ENCODE measurements around the gene NDUFB4.

DNA sequence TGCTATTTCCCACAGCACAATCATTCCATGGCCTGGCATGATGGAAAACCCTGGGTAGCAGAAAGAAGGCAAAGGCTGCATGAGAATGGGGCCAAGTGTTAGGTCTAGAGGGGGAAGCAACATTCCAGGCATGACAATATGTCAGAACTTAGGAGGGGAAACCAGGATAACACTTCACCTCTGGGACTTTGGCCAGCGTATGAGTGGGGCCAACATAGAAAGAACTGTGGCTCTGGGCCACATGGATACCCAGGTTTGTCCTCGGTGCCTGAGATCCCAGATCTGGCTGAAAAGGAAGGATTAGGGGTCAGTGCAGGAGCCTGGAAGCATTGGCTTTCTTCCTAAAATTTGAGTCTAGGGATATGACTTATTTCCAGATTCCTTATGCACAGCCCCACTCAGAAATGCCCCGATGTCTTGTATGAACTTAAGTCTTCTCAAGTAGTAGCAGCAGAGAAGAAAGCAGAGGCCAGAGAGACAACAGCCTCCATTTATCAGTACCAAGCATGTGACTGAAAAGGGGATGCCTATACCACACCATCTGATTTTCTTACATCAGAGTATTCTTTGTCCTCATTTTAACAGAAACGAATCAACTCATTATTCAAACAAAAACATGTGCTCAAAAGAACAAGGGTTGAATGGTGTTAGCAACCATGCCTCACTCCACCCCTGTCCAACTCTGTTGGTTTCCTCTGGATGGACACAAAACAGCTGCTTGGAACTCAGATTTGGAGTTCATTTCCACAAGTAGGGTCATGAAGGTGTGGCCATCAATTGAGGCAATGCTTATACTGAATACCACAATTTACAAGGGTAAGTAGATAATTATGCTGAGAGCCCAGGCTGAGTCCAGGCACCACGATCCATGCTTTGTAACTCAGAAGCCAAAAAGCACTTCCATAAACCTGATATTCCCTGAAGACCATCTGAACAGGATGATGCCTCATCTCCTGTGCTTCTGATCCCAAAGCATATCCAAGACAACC lies 43.7 kb upstream of the NDUFB4 start:
- no peak for TF ChIP-seq POLR2A (IDR thresholded peaks at IDR 0.05)
- TF ChIP-seq, protein P1, sequence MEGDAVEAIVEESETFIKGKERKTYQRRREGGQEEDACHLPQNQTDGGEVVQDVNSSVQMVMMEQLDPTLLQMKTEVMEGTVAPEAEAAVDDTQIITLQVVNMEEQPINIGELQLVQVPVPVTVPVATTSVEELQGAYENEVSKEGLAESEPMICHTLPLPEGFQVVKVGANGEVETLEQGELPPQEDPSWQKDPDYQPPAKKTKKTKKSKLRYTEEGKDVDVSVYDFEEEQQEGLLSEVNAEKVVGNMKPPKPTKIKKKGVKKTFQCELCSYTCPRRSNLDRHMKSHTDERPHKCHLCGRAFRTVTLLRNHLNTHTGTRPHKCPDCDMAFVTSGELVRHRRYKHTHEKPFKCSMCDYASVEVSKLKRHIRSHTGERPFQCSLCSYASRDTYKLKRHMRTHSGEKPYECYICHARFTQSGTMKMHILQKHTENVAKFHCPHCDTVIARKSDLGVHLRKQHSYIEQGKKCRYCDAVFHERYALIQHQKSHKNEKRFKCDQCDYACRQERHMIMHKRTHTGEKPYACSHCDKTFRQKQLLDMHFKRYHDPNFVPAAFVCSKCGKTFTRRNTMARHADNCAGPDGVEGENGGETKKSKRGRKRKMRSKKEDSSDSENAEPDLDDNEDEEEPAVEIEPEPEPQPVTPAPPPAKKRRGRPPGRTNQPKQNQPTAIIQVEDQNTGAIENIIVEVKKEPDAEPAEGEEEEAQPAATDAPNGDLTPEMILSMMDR (IDR thresholded peaks at IDR 0.05): no peak

Measured in right lobe of liver (tissue), 4 donors.